Measurements from ENCODE around the gene RAPGEF6.

Gene RAPGEF6

GRCh38 chr5:131607903-131608540 is 27.0 kb downstream of the RAPGEF6 start:
- ChIA-PET CTCF (interaction anchor here (1.2 kb wide), 1 partner anchor 454 kb away, joined by 4 read pairs; no protein-coding TSS in a partner anchor), POLR2A (no interaction called here)

GRCh38 chr5:131607418-131607817 is 27.6 kb downstream of the RAPGEF6 start:
- peaks cover 3 to 6% of the 10 kb centered on the region in 2 experiments; a peak in 2 of 3 replicates for H3K36me3 ChIP-seq (ENCODE audit: control insufficient read depth in 2 of 2, insufficient read depth in 1 of 2, low read length in 2 of 2)
- H3K4me3 ChIP-seq (ENCODE audit: low read depth, low read length), result no peak overlapping the region
- H3K9me3 ChIP-seq (ENCODE audit: control insufficient read depth, insufficient read depth, low read depth, low read length), result no peaks in the 10 kb centered on the region
- ChIA-PET POLR2A (no interaction called here), CTCF (no interaction called here)
- H3K27ac ChIP-seq (ENCODE audit: extremely low read depth, low read depth, low read length), result no peak overlapping the region
- peaks cover 13% of the 10 kb centered on the region for H3K4me1 ChIP-seq (ENCODE audit: control insufficient read depth, insufficient read depth, low read length)
- TF ChIP-seq ZNF776 (tag by site-specific recombination; IDR thresholded peaks at IDR 0.05; ENCODE audit: borderline replicate concordance), result no peak
- no peak for TF ChIP-seq ZNF433 (tag by site-specific recombination; IDR thresholded peaks at IDR 0.05; ENCODE audit: low read depth)
- no peak for TF ChIP-seq ATF2 (tag by site-specific recombination; IDR thresholded peaks at IDR 0.05; ENCODE audit: low read depth)
- TF ChIP-seq ZIC2 (tag by site-specific recombination; IDR thresholded peaks at IDR 0.05), result no peak
- TF ChIP-seq ZFP41 (tag by site-specific recombination; IDR thresholded peaks at IDR 0.05; ENCODE audit: borderline replicate concordance), result no peak
- no peak for TF ChIP-seq ZNF580 (tag by site-specific recombination; IDR thresholded peaks at IDR 0.05)
- no peak for TF ChIP-seq ZSCAN16 (tag by site-specific recombination; IDR thresholded peaks at IDR 0.05)
- TF ChIP-seq ZNF202 (tag by site-specific recombination; IDR thresholded peaks at IDR 0.05; ENCODE audit: borderline replicate concordance), result no peak
- TF ChIP-seq ZNF121 (tag by site-specific recombination; IDR thresholded peaks at IDR 0.05), result no peak
- TF ChIP-seq BCL11A (tag by site-specific recombination; IDR thresholded peaks at IDR 0.05; ENCODE audit: low read depth), result no peak
- no peak for TF ChIP-seq IKZF3 (tag by site-specific recombination; IDR thresholded peaks at IDR 0.05)
- no peak for TF ChIP-seq GFI1B (tag by site-specific recombination; IDR thresholded peaks at IDR 0.05)
- no peak for TF ChIP-seq ZNF266 (tag by site-specific recombination; IDR thresholded peaks at IDR 0.05; ENCODE audit: low read depth)
- no peak for TF ChIP-seq ZNF311 (tag by site-specific recombination; IDR thresholded peaks at IDR 0.05; ENCODE audit: borderline replicate concordance)
- TF ChIP-seq ZBTB44 (tag by site-specific recombination; IDR thresholded peaks at IDR 0.05), result peak; percentile 16; the same call in 1 of the 2 replicates
- peak; percentile 29; the same call in 1 of the 2 replicates for TF ChIP-seq PATZ1 (tag by site-specific recombination; IDR thresholded peaks at IDR 0.05)
- no peak for TF ChIP-seq YY1 (tag by site-specific recombination; IDR thresholded peaks at IDR 0.05)
- TF ChIP-seq GLI2 (tag by site-specific recombination; IDR thresholded peaks at IDR 0.05; ENCODE audit: borderline replicate concordance, low read depth), result no peak
- TF ChIP-seq ZNF558 (tag by site-specific recombination; IDR thresholded peaks at IDR 0.05), result no peak
- TF ChIP-seq SCRT2 (tag by site-specific recombination; IDR thresholded peaks at IDR 0.05), result no peak

More at GRCh38 chr5:131607903-131608540, 27.0 kb downstream of the RAPGEF6 start:
- TF ChIP-seq HOXC10 (CRISPR knock-in tag; IDR thresholded peaks at IDR 0.05) (no peak), ZNF132 (tag by site-specific recombination; IDR thresholded peaks at IDR 0.05; ENCODE audit: borderline replicate concordance) (no peak), ZBTB20 (tag by site-specific recombination; IDR thresholded peaks at IDR 0.05) (no peak), SP3 (tag by site-specific recombination; IDR thresholded peaks at IDR 0.05) (no peak), ZNF449 (tag by site-specific recombination; IDR thresholded peaks at IDR 0.05) (no peak), ZNF785 (tag by site-specific recombination; IDR thresholded peaks at IDR 0.05) (no peak), ZSCAN30 (tag by site-specific recombination; IDR thresholded peaks at IDR 0.05) (no peak), ZNF660 (tag by site-specific recombination; IDR thresholded peaks at IDR 0.05) (no peak), HOXD13 (CRISPR knock-in tag; IDR thresholded peaks at IDR 0.05; ENCODE audit: borderline replicate concordance) (no peak), KLF9 (tag by site-specific recombination; IDR thresholded peaks at IDR 0.05; ENCODE audit: low read depth) (no peak), BCL11A (tag by site-specific recombination; IDR thresholded peaks at IDR 0.05; ENCODE audit: low read depth) (no peak)
- no peak overlapping the region for H3K4me3 ChIP-seq (ENCODE audit: low read depth, low read length)
- no peaks in the 10 kb centered on the region for H3K9me3 ChIP-seq (ENCODE audit: control insufficient read depth, insufficient read depth, low read depth, low read length)
- no peak overlapping the region for H3K27ac ChIP-seq (ENCODE audit: extremely low read depth, low read depth, low read length)
- H3K4me1 ChIP-seq (ENCODE audit: control insufficient read depth, insufficient read depth, low read length), result peaks cover 13% of the 10 kb centered on the region
- no peaks in the 10 kb centered on the region for H3K36me3 ChIP-seq (ENCODE audit: control insufficient read depth in 2 of 2, insufficient read depth in 1 of 2, low read length in 2 of 2)

Data from HEK293 (cell line).